Activated naive CD8-positive, alpha-beta T cell treated with anti-CD3 and anti-CD28 coated beads for 36 hours (primary cell): ENCODE data around the gene ELAVL1. TPM values are rescaled to one million over a fixed set of nuclear protein-coding genes. Genes with fewer than 3 reads are reported as not detected.
A peak's percentile ranks its signal among the peaks of the same experiment; 100 is the strongest.

Source experiments
- DNase-seq: peaks from one replicate; pipeline ENCODE4 v3.0.0; 2021
- H3K27ac Mint-ChIP-seq: one replicate; pipeline ENCODE4 v1.8.0; 2022; ENCODE audit warnings: mild to moderate bottlenecking, moderate library complexity, mixed read lengths
- H3K27me3 Mint-ChIP-seq: one replicate; pipeline ENCODE4 v1.8.0; 2022; ENCODE audit warnings: mild to moderate bottlenecking, mixed read lengths
- H3K36me3 Mint-ChIP-seq: one replicate; pipeline ENCODE4 v1.8.0; 2021; ENCODE audit warnings: mild to moderate bottlenecking, mixed read lengths
- H3K4me1 Mint-ChIP-seq: one replicate; pipeline ENCODE4 v1.8.0; 2021; ENCODE audit warnings: mixed read lengths
- H3K4me3 Mint-ChIP-seq: one replicate; pipeline ENCODE4 v1.8.0; 2022; ENCODE audit warnings: mild to moderate bottlenecking, moderate library complexity, mixed read lengths
- H3K9me3 Mint-ChIP-seq: one replicate; pipeline ENCODE4 v1.8.0; 2022; ENCODE audit warnings: mixed read lengths
- total RNA-seq, 2 experiments: library from RNA; stranded (reverse); gene quantifications; one replicate each; pipeline ENCODE4 v1.2.3, GENCODE V29; 2021

ELAVL1 gene
- total RNA-seq, 2 experiments from 2014 or later, result 169 to 172 TPM

- peaks cover 15% of the 10 kb centered on the region for H3K36me3 Mint-ChIP-seq
- no peak within 1 kb of the TSS for H3K27ac Mint-ChIP-seq
Observed at GRCh38 chr19:7914598-7915045, 90.8 kb downstream of the ELAVL1 start, which contains the start of gene TGFBR3L. Gene TGFBR3L (plus strand): TSS chr19:7914830.

DNA sequence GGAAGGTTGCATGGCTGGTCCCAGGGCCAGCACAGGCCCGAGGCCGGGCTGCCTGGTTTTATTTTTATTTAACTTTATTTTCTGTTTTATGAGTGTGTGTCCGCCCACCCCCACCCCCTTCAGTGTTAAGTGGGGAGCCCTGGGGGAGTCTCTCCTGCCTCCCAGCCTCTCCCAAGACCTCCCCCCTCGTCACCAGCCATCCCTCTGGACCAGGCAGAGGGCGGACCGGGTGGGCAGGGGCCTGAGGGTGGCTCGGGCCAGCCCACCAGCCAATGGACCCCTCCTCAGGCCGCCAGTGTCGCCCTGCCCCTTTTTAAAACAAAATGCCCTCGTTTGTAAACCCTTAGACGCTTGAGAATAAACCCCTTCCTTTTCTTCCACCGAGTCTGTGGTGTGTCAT, 91.3 kb downstream of the ELAVL1 start:
- Mint-ChIP-seq H3K4me3 (no peak overlapping the region), H3K9me3 (no peaks in the 10 kb centered on the region), H3K4me1 (peaks cover 8% of the 10 kb centered on the region)

More at GRCh38 chr19:7914598-7915045, 90.8 kb downstream of the ELAVL1 start, which contains the start of gene TGFBR3L:
- Mint-ChIP-seq H3K27me3 (peaks cover 45% of the 10 kb centered on the region), H3K4me1 (peaks cover 9% of the 10 kb centered on the region), H3K4me3 (peak within 1 kb of the TSS; percentile 57), H3K9me3 (no peaks in the 10 kb centered on the region)
- DNase-seq, result no peak

GRCh38 chr19:7913652-7914051, 91.8 kb downstream of the ELAVL1 start:
- no peak for DNase-seq
- no peaks in the 10 kb centered on the region for H3K9me3 Mint-ChIP-seq
- H3K27ac Mint-ChIP-seq, result no peak overlapping the region
- H3K27me3 Mint-ChIP-seq, result peaks cover 36% of the 10 kb centered on the region
- H3K36me3 Mint-ChIP-seq, result peaks cover 15% of the 10 kb centered on the region
- no peak overlapping the region for H3K4me3 Mint-ChIP-seq
- H3K4me1 Mint-ChIP-seq, result peaks cover 8% of the 10 kb centered on the region

More for the DNA sequence above, 91.3 kb downstream of the ELAVL1 start:
- H3K27ac Mint-ChIP-seq, result no peak overlapping the region
- H3K27me3 Mint-ChIP-seq, result peaks cover 40% of the 10 kb centered on the region
- DNase-seq, result no peak
- peaks cover 15% of the 10 kb centered on the region for H3K36me3 Mint-ChIP-seq

- Mint-ChIP-seq H3K4me1 (peaks cover 9% of the 10 kb centered on the region), H3K27ac (no peak overlapping the region), H3K4me3 (no peak overlapping the region), H3K36me3 (peaks cover 15% of the 10 kb centered on the region), H3K27me3 (peaks cover 28% of the 10 kb centered on the region), H3K9me3 (no peaks in the 10 kb centered on the region)
- no peak for DNase-seq
Observed at GRCh38 chr19:7912697-7913564, 92.5 kb downstream of the ELAVL1 start.

DNA sequence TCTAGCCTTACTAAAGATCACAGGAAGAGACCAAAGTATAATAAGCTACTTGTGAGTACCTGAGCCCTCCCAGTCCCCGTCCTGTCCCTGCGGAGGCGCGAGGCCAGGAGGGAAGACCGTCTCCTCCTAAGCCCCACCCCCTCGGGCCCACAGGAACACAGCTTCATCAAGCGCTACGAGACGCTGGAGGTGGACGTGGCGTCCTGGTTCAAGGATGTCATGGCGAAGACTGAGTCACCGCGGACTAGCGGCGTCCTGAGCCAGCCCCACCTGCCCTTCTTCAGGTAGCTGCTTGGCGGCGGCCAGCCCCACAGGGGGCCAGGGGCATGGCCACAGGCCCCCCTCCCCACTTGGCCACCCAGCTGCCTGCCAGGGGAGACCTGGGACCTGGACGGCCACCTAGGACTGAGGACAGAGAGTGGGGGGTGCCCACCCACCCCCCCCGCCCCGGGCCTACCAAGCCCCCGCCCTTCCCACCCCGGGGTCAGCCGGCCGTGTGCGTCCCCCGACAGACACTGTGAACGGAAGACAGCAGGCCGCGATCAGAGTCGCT, 93.2 kb downstream of the ELAVL1 start:
- Mint-ChIP-seq H3K4me1 (peaks cover 12% of the 10 kb centered on the region), H3K27me3 (peaks cover 24% of the 10 kb centered on the region), H3K36me3 (peaks cover 15% of the 10 kb centered on the region), H3K4me3 (no peak overlapping the region), H3K9me3 (no peaks in the 10 kb centered on the region), H3K27ac (no peak overlapping the region)
- no peak for DNase-seq

DNA sequence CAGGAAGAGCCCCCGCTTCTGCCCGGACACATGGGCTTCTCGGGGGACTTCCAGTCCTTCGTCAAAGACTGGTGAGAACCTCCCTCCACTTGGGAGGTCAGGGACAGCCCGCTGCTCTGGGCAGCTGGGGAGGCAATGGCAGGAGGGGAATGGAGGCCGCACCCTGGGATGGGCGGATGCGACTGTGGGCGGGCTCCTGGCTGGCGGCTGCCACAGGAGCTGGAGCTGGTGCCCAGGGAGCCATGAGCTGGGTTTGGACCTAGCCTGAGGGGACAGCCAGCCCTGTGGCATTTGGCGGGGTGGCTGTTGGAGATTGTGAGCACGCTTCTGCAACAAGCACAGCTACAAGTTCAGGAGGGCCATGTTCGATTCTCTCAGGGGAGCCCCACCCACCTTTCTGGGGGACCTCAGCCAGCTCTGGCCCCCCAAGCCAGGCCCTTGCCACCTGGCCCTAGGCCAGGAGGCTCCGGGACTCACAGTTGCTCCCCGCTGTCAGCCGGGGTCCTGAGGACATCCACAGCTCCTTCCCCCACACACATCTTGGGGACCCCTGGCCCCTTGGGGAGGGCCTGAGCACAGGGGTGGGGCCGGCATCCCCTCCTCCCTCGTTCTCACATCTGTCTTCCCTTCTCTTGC, 93.8 kb downstream of the ELAVL1 start:
- no peak for DNase-seq
- Mint-ChIP-seq H3K36me3 (peaks cover 15% of the 10 kb centered on the region), H3K4me3 (no peak overlapping the region), H3K27ac (no peak overlapping the region), H3K4me1 (peaks cover 11% of the 10 kb centered on the region), H3K9me3 (no peaks in the 10 kb centered on the region), H3K27me3 (peaks cover 19% of the 10 kb centered on the region)

GRCh38 chr19:7910321-7911161, 94.9 kb downstream of the ELAVL1 start:
- DNase-seq, result no peak
- H3K9me3 Mint-ChIP-seq, result no peaks in the 10 kb centered on the region
- H3K27ac Mint-ChIP-seq, result no peak overlapping the region
- peaks cover 24% of the 10 kb centered on the region for H3K36me3 Mint-ChIP-seq
- no peak overlapping the region for H3K4me3 Mint-ChIP-seq
- H3K4me1 Mint-ChIP-seq, result peaks cover 16% of the 10 kb centered on the region
- H3K27me3 Mint-ChIP-seq, result peaks cover 14% of the 10 kb centered on the region

DNA sequence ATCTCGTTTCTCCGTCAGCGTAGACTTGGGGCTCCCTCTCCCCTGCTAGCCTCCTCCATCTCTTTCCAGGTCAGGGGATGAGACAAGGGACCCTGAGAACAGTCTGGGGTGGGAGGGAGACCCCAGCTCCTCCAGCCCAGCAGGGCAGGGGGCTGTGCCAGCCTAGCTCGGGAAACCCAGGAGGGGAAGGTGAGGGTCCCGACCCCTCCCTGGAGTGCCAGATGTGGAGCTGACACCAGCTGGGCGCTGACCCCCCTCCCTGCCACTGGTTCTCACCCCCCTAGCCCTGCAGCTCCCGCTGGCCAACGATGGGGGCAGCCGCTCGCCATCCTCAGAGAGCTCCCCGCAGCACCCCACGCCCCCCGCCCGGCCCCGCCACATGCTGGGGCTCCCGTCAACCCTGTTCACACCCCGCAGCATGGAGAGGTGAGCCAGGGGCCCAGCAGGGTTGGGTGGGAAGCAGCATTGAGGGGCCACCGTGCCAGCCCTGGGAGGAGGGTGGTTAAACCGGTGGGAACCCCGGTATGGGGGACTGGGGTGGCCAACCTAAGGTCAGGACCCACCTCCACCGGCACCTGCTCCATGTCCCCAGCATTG, 95.9 kb downstream of the ELAVL1 start:
- Mint-ChIP-seq H3K9me3 (no peaks in the 10 kb centered on the region), H3K4me1 (peaks cover 22% of the 10 kb centered on the region), H3K36me3 (peaks cover 30% of the 10 kb centered on the region), H3K27ac (no peak overlapping the region), H3K4me3 (no peak overlapping the region), H3K27me3 (peaks cover 4% of the 10 kb centered on the region)
- no peak for DNase-seq

- Mint-ChIP-seq H3K4me1 (peaks cover 24% of the 10 kb centered on the region), H3K36me3 (peaks cover 33% of the 10 kb centered on the region), H3K27me3 (no peaks in the 10 kb centered on the region), H3K4me3 (no peak overlapping the region), H3K27ac (no peak overlapping the region), H3K9me3 (no peaks in the 10 kb centered on the region)
- DNase-seq, result no peak
Observed at GRCh38 chr19:7908742-7909461, 96.5 kb downstream of the ELAVL1 start.

Other genes with a start within 250 kb of the ELAVL1 start
- gene CLEC4M, start 242.4 kb downstream of the ELAVL1 start, total RNA-seq, result not detected
- 1 to 10 TPM; 4.8 TPM for gene EVI5L, start 175.4 kb downstream of the ELAVL1 start, total RNA-seq
- under 1 TPM in 1 of 2 experiments, not detected in 1; 0.10 TPM for gene PRR36, start 131.3 kb downstream of the ELAVL1 start, total RNA-seq
- not detected for gene LRRC8E, start 117.1 kb downstream of the ELAVL1 start, total RNA-seq
- 10 to 100 TPM; 31.8 to 32.4 TPM for gene MAP2K7, start 101.8 kb downstream of the ELAVL1 start, total RNA-seq
- 1 to 10 TPM; 2.1 to 3.2 TPM for gene TGFBR3L, start 90.8 kb downstream of the ELAVL1 start, total RNA-seq
- gene SNAPC2, start 85.3 kb downstream of the ELAVL1 start, total RNA-seq, result 10 to 100 TPM; 14.4 to 14.8 TPM
- gene CTXN1, start 79.5 kb downstream of the ELAVL1 start, total RNA-seq, result under 1 TPM; 0.44 to 0.52 TPM
- gene TIMM44, start 62.0 kb downstream of the ELAVL1 start, total RNA-seq, result 100 to 1,000 TPM; 125 to 136 TPM
- gene CCL25, start 47.1 kb upstream of the ELAVL1 start, total RNA-seq, result 1 to 10 TPM in 1 of 2 experiments, under 1 TPM in 1; 0.30 to 1.2 TPM
- gene FBN3, start 144.0 kb upstream of the ELAVL1 start, total RNA-seq, result not detected
- 10 to 100 TPM; 12.8 to 13.2 TPM for gene CERS4, start 203.7 kb upstream of the ELAVL1 start, total RNA-seq